NCI-H524 treated with DMSO at 0.1 percent for 48 hours (cell line): ENCODE results near the gene CMIP.

Source experiments
- DNase-seq: peaks from one replicate; lab custom pipeline; 2025; lab: John Stamatoyannopoulos, UW

Gene CMIP

GRCh38 chr16:81607805-81608522 is 163.4 kb downstream of the CMIP start:
- DNase-seq, result no peak

- no peak for DNase-seq
These were observed 164.1 kb downstream of the CMIP start for GRCh38 chr16:81608523-81609209.

GRCh38 chr16:81609323-81609892 is 164.8 kb downstream of the CMIP start:
- no peak for DNase-seq

DNA sequence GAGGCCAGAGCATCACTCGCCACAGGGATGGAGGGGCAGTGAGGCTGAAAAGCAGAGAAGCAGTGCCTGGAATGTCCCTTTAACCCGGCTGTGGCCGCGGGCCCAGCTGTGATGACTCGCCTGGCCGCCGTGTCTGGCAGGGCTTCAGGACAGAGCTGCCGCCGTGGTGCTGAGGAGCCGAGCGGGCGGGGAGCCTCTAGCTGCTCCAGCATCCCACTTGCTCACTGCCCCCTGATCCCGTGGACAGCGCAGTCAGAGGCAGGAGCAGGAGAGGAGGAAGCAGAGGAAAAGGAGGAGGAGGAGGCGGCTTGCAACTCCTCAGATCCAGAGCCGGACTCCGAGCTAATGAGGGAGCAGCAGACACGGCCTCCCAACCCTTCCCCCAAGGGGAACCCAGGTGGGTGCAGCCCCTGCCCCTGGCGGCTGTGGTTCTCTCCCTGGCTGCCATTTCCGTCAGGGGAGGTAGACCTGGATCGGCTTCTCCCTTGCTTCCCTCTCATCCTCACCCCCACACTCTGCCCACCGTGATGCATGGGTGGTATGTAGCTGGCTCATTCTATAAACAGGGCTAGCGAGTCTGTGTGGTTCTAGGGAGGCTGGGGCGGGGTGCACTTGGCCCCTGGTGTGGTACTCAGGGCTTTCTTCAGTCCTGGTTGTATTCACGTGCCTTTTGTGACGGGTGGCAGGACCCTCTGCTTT is 165.7 kb downstream of the CMIP start:
- DNase-seq, result no peak

DNA sequence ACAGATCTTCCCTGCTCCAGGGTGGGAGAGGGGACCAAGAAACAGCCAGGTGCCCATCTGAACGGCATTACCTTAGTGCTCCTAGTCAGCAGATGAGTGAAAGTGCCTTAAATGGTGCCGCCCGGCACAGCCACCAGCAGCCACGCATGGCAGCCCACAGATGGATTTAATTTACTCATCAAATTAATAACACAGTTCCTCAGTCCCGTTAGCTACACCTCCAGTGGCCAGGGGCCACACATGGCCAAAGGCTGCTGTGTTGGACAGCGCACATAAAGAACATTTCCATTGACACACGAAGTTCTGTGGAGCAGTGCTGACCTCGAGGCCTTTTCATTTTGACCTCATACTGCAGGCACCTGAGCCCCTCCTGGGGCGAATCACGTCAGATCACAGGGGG is 166.3 kb downstream of the CMIP start:
- DNase-seq, result no peak

DNA sequence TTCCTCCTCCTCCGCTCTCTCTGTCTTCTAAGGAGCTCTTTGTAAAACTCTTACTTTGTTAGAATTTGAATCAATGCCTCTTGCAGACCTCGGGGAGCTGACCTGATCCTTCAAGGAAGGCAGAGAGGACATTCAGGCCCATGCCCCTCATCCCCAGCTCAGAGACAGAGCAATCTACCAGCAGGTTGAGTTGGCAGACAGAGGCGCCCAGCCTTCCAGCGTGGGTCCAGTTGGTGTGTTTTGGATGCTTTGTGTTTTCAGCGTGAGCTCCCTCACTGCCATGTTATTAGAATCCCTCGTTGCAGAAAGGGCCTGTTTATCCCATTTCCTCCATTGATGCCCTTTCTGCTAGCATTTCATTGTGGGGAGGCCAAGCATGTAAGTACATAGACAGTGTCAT is 167.1 kb downstream of the CMIP start:
- no peak for DNase-seq

DNA sequence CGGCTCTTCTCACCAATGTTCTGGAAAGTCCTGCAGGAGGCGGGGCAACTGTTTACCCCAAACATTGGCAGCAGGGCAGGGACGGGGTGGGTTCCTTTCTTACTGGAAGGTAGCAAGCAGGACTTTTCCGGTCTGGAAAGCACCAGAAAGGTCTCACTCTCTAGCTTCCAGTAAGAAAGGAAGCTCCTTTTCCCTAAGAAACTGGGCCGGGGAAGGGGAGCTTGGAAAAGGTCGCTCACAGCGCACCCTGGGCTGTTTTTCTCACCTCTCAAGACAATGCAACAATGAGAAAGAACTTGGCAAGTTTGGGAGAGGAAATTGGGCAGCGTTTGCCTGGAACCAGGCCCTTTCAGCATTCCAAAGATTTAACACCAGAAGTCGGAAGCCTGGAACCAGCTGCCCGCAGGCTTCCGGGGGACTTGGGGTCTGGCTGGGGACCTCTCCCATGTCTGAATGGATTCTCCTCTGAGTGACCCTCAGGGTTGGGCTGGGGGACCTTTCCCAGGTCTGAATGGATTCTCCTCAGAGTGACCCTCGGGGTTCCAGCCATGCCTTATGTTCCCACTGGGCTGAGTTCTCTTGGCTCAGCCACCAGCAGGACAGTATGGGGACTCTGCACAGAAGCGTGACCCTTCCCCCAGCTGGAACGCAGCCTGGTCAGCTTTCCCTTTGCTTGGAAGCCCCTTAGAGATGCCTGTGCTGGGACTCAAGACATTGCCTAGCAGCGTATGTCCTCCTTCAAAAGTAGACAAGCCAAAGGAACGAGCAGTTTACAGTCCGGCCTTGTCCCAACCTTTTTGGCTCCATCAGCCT is 167.9 kb downstream of the CMIP start:
- DNase-seq, result no peak

DNA sequence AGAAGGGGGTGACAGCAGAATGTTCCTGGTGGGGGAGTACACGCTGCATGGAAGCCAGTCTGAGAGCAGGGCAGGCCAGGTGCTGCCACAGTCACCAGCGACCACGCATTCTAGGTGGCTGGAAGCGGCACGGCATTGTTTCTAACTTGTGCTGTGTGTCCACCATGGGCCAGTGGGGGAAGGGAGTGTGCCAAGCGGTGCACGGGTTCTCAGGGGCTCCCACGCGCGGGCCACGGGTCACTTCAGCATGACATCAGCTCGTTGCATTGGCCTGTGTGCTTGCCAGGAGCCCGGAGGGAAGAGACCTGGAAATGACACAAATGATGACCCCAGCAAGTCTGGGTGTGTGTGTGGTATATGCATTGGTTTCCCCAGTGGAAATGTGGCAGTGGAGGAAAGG is 169.6 kb downstream of the CMIP start:
- no peak for DNase-seq

DNA sequence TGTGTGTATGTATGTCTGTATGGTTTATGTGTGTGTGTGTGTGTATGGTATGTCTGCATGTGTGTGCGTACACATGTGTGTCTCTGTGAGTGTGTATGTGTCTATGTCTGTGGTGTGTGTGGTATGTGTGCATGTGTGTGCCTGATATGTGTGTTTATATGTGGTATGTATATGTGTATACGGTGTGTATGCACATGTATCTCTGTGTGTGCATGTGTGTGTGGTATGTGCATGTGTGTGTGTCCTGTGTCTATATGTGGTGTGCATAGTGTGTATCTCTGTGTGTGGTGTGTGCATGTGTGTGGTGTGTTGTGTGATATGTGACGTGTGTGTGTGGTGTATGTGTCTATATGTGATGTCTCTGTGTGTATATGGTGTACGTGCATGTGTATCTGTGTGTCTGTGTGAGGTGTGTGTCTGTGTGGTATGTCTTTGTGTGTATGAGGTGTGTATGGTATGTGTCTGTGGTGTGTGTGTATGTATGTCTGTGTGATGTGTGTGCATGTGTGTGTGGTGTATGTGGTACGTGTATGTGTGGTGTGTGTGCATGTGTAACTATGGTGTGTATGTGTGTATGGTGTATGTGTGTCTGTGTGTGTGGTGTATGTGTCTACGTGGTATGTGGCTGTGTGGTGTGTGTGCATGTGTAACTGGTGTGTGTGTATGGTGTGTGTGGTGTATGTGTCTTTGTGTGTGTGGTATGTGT is 170.2 kb downstream of the CMIP start:
- no peak for DNase-seq

DNA sequence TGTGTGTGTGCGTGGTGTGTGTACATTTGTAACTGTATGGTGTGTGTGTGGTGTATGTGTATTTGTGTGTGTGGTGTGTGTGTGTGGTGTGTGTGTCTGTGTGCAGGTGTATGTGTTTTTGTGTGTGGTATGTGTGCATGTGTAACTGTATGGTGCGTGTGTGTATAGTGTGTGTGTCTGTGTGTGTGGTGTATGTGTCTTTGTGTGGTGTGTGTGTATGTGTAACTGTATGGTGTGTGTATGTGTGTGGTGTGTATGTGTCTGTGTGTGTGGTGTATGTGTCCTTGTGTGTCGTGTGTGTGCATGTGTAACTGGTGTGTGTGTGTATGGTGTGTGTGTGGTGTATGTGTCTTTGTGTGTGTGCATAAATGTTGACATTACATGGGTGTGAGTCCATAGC is 170.8 kb downstream of the CMIP start:
- DNase-seq, result no peak

DNA sequence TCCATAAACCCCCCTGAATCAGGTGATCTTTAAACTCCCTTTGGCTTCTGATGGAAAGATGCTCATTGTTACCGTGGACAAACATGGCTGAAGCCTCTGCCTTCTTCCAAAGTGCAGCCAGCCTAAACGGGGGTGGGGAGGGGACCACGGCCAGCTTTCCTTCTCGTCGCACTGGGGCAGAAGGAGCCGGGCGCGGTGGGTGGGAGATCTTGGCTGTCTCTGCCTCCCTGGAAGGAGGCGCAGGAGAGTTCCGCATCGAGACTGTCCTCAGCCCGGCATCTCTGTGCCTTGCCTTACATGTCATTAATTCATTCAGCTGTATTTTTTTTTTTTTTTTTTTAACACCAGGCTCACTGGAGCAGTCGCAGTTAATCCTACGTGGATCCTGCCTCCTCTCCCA is 171.2 kb downstream of the CMIP start:
- DNase-seq, result no peak

- DNase-seq, result no peak
These were observed 171.9 kb downstream of the CMIP start for GRCh38 chr16:81616321-81617020.

- DNase-seq, result no peak
These were observed 172.4 kb downstream of the CMIP start for GRCh38 chr16:81617021-81617346.

DNA sequence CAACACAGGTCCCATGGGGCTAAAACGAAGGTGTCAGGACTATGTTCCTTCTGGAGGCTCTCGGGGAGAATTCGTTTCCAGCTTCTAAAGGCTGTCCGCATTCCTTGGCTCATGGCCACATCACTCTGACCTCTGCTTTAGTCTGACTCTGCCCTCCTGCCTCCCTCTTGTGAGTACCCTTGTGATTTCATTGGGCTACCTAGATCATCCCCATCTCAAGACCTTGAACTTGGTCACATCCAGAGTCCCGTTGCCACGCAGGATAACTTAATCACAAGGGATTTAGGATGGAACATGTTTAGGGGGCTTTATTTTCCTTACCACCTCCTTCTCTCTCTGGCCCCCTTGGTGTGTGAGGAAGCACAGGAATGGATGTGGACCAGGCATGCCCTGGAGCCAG is 173.6 kb downstream of the CMIP start:
- no peak for DNase-seq

- no peak for DNase-seq
These were observed 174.1 kb downstream of the CMIP start for GRCh38 chr16:81618661-81619060.

GRCh38 chr16:81620029-81620428 is 175.4 kb downstream of the CMIP start:
- DNase-seq, result no peak

DNA sequence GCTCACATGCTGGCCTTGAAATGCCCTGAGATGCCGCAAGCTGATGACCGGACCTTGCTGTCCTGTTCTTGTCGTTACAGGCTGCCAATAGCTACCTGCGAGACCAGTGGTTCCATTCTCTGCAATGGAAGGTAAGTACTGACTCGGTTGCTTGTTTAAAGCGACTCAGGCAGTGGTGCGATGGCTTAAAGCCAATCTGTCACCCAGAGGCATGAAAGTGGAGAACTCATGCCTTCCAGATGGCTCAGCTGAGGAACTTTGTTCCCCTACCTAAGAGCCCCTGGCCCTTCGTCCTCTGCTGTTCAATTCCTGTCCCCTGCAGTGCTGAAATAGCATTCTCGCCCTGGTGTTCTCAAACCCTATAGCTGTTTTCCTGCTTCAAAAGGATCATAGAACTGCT is 176.2 kb downstream of the CMIP start:
- no peak for DNase-seq

DNA sequence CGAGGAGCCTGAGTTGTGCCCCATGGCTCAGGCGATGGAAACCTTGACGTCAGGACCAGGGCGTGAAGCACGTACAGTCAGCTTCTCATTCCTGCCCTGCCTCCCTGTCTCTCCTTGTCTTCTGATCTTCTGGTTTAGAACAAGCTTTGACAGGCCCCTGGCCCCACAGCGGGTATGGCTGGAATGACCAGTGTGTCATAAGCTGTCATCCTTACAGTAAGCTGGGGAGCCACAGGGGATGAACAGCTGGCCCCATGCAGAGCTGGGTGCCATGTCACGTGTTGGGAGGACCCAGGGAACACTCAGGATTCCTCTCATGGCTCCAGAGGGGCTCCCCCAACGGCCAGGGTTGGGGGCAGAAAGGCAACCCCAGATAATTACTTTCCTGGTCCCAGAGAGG is 176.9 kb downstream of the CMIP start:
- DNase-seq, result no peak

GRCh38 chr16:81623365-81624102 is 178.9 kb downstream of the CMIP start:
- no peak for DNase-seq

- DNase-seq, result no peak
These were observed 179.8 kb downstream of the CMIP start for GRCh38 chr16:81624403-81624759.
